SU-DHL-6 (cell line): ENCODE results near the gene SRGAP3.

Experiments used
- EZH2phosphoT487 ChIP-seq: fragments of 200-600 bp; sonication (generic), shearing (Covaris generic); conservative IDR thresholded peaks from 2 replicates; pipeline ENCODE4 v1.6.1; 2018; ENCODE audit warnings: mild to moderate bottlenecking, antibody characterized with exemption, low read length, moderate library complexity, mixed read lengths
- TF ChIP-seq, protein P1 (sequence below): fragments of 200-600 bp; sonication (generic); IDR thresholded peaks from one replicate; pipeline ENCODE4 v1.5.1; 2017; ENCODE audit warnings: antibody characterized with exemption, mild to moderate bottlenecking, low read length, moderate library complexity; ENCODE audit not compliant: insufficient read depth, poor library complexity, severe bottlenecking

DNA sequence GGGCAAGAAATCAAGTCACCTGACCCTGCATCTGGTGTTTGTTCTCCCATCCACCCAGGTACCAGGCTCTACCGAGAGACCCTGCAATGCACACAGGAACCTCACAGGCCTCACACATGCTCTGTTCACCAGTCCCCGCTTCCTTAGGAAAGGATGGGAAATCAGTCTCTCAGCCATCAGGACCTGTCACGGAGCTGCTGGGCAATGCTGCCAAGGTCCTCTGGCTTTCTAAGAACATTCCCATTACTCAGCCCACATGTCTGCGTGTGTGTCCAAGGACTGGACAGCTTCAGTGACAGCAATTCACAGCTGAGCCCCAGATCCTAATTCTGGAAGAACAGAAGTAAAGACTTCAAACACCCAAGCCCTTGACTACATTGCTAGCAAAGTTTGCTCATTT, 6.5 kb upstream of the SRGAP3 start:
- TF ChIP-seq, protein P1, sequence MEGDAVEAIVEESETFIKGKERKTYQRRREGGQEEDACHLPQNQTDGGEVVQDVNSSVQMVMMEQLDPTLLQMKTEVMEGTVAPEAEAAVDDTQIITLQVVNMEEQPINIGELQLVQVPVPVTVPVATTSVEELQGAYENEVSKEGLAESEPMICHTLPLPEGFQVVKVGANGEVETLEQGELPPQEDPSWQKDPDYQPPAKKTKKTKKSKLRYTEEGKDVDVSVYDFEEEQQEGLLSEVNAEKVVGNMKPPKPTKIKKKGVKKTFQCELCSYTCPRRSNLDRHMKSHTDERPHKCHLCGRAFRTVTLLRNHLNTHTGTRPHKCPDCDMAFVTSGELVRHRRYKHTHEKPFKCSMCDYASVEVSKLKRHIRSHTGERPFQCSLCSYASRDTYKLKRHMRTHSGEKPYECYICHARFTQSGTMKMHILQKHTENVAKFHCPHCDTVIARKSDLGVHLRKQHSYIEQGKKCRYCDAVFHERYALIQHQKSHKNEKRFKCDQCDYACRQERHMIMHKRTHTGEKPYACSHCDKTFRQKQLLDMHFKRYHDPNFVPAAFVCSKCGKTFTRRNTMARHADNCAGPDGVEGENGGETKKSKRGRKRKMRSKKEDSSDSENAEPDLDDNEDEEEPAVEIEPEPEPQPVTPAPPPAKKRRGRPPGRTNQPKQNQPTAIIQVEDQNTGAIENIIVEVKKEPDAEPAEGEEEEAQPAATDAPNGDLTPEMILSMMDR = no peak
- no peak for TF ChIP-seq EZH2phosphoT487
